H9 (cell line): ENCODE results near the gene NDUFS2. TPM values are rescaled to one million over a fixed set of nuclear protein-coding genes. Genes with fewer than 3 reads are reported as not detected.

Source experiments
- DNase-seq: peaks from one replicate; pipeline ENCODE4 v3.0.0-alpha.2; 2017
- H2AFZ ChIP-seq: one replicate; pipeline ENCODE4 v1.6.1; 2013; ENCODE audit warnings: mild to moderate bottlenecking, low read length, control low read depth, moderate library complexity
- H2AK5ac ChIP-seq: 2 replicates; pipeline ENCODE4 v1.6.1; 2013; ENCODE audit warnings: low read length, control low read depth, mixed read lengths; ENCODE audit not compliant: insufficient read length
- H2BK120ac ChIP-seq: one replicate; pipeline ENCODE4 v1.6.1; 2013; ENCODE audit warnings: low read depth, mild to moderate bottlenecking, low read length, control low read depth, inconsistent platforms; ENCODE audit not compliant: poor library complexity, severe bottlenecking
- H2BK12ac ChIP-seq: 2 replicates; pipeline ENCODE4 v1.6.1; 2013; ENCODE audit warnings: low read length, control low read depth, mixed read lengths, low read depth; ENCODE audit not compliant: insufficient read length
- H2BK15ac ChIP-seq: 2 replicates; pipeline ENCODE4 v1.6.1; 2013; ENCODE audit warnings: low read depth, low read length, control low read depth
- H2BK20ac ChIP-seq: one replicate; pipeline ENCODE4 v1.6.1; 2013; ENCODE audit warnings: low read depth, mild to moderate bottlenecking, low read length, control low read depth, inconsistent platforms; ENCODE audit not compliant: poor library complexity, severe bottlenecking
- H2BK5ac ChIP-seq: 2 replicates; pipeline ENCODE4 v1.6.1; 2013; ENCODE audit warnings: low read length, control low read depth, mixed read lengths; ENCODE audit not compliant: insufficient read length
- H3K14ac ChIP-seq: 2 replicates; pipeline ENCODE4 v1.6.1; 2013; ENCODE audit warnings: low read length, control low read depth; ENCODE audit not compliant: insufficient read depth
- H3K18ac ChIP-seq: 2 replicates; pipeline ENCODE4 v1.6.1; 2013; ENCODE audit warnings: low read depth, mild to moderate bottlenecking, mixed read lengths, low read length, control low read depth; ENCODE audit not compliant: insufficient read length
- H3K23ac ChIP-seq: 2 replicates; pipeline ENCODE4 v1.6.1; 2013; ENCODE audit warnings: low read length, control low read depth, mixed read lengths, low read depth; ENCODE audit not compliant: insufficient read length
- H3K23me2 ChIP-seq: 2 replicates; pipeline ENCODE4 v1.6.1; 2013; ENCODE audit warnings: low read depth, mild to moderate bottlenecking, mixed read lengths, low read length, control low read depth; ENCODE audit not compliant: insufficient read length, poor library complexity, severe bottlenecking
- H3K27ac ChIP-seq: 2 replicates; pipeline ENCODE4 v1.5.1; 2013; ENCODE audit warnings: low read length, control low read depth, mixed read lengths, low read depth; ENCODE audit not compliant: insufficient read length
- H3K27me3 ChIP-seq: 2 replicates; pipeline ENCODE4 v1.6.1; 2013; ENCODE audit warnings: low read length, control low read depth, inconsistent platforms; ENCODE audit not compliant: insufficient read depth
- H3K4ac ChIP-seq: 2 replicates; pipeline ENCODE4 v1.6.1; 2013; ENCODE audit warnings: low read depth, mild to moderate bottlenecking, control low read depth, inconsistent platforms, low read length, moderate library complexity
- H3K4me1 ChIP-seq: 2 replicates; pipeline ENCODE4 v1.6.1; 2013; ENCODE audit warnings: low read length, control low read depth, inconsistent platforms; ENCODE audit not compliant: insufficient read depth
- H3K4me2 ChIP-seq: 2 replicates; pipeline ENCODE4 v1.6.1; 2013; ENCODE audit warnings: low read length, control low read depth, mixed read lengths; ENCODE audit not compliant: insufficient read length, insufficient read depth
- H3K56ac ChIP-seq: 2 replicates; pipeline ENCODE4 v1.6.1; 2013; ENCODE audit warnings: low read depth, mild to moderate bottlenecking, mixed read lengths, low read length, control low read depth; ENCODE audit not compliant: insufficient read length
- H3K79me1 ChIP-seq: 2 replicates; pipeline ENCODE4 v1.6.1; 2013; ENCODE audit warnings: low read depth, mild to moderate bottlenecking, moderate library complexity, low read length, control low read depth, inconsistent platforms; ENCODE audit not compliant: insufficient read depth, poor library complexity, severe bottlenecking
- H3K79me2 ChIP-seq: 2 replicates; pipeline ENCODE4 v1.6.1; 2013; ENCODE audit warnings: low read length, control low read depth, inconsistent platforms; ENCODE audit not compliant: insufficient read depth
- H3K9ac ChIP-seq: 2 replicates; pipeline ENCODE4 v1.6.1; 2013; ENCODE audit warnings: low read length, control low read depth, mixed read lengths; ENCODE audit not compliant: insufficient read length; ENCODE audit errors: extremely low read depth
- H3K9me3 ChIP-seq: one replicate; pipeline ENCODE4 v1.6.1; 2013; ENCODE audit warnings: low read depth, low read length, inconsistent platforms; ENCODE audit not compliant: control insufficient read depth
- H3T11ph ChIP-seq: one replicate; pipeline ENCODE4 v1.6.1; 2013; ENCODE audit warnings: mild to moderate bottlenecking, low read length, control low read depth, inconsistent platforms
- H4K20me1 ChIP-seq: one replicate; pipeline ENCODE4 v1.6.1; 2013; ENCODE audit not compliant: control insufficient read depth, insufficient read length, insufficient read depth
- H4K5ac ChIP-seq: 2 replicates; pipeline ENCODE4 v1.6.1; 2013; ENCODE audit warnings: low read depth, mild to moderate bottlenecking, mixed read lengths, low read length, control low read depth; ENCODE audit not compliant: insufficient read length
- H4K8ac ChIP-seq: replicated peaks from 2 replicates; pipeline ENCODE4 v1.6.1; 2013; ENCODE audit warnings: low read length, control low read depth, mixed read lengths, low read depth; ENCODE audit not compliant: insufficient read length
- H4K91ac ChIP-seq: 2 replicates; pipeline ENCODE4 v1.6.1; 2013; ENCODE audit warnings: low read depth, mild to moderate bottlenecking, moderate library complexity, mixed read lengths, low read length, control low read depth; ENCODE audit not compliant: insufficient read length
- H3K27ac Mint-ChIP-seq, 3 experiments: 2 replicates in 2 of 3; 3 replicates in 1 of 3; pipeline ENCODE4 v1.8.0; 2020 to 2021; ENCODE audit warnings: mixed read lengths in 3 of 3, mild to moderate bottlenecking in 1 of 3, moderate library complexity in 1 of 3
- H3K27me3 Mint-ChIP-seq: 2 replicates; pipeline ENCODE4 v1.8.0; 2021; ENCODE audit warnings: low read depth, mild to moderate bottlenecking, moderate library complexity, mixed read lengths
- H3K36me3 Mint-ChIP-seq, 3 experiments: 2 replicates in 2 of 3; 3 replicates in 1 of 3; pipeline ENCODE4 v1.8.0; 2020 to 2021; ENCODE audit warnings: low read depth in 3 of 3, mixed read lengths in 3 of 3; ENCODE audit not compliant: insufficient read depth in 1 of 3
- H3K4me1 Mint-ChIP-seq, 2 experiments: 2 replicates each; pipeline ENCODE4 v1.8.0; 2020; ENCODE audit warnings: mixed read lengths in 2 of 2
- H3K4me3 Mint-ChIP-seq, 2 experiments: 2 replicates in 1 of 2; 3 replicates in 1 of 2; pipeline ENCODE4 v1.8.0; 2020 to 2021; ENCODE audit warnings: mild to moderate bottlenecking in 2 of 2, mixed read lengths in 2 of 2, moderate library complexity in 1 of 2
- H3K9me3 Mint-ChIP-seq, 2 experiments: 2 replicates in 1 of 2; 3 replicates in 1 of 2; pipeline ENCODE4 v1.8.0; 2020; ENCODE audit warnings: mild to moderate bottlenecking in 2 of 2, mixed read lengths in 2 of 2, moderate library complexity in 1 of 2
- CTCF ChIP-seq: fragments of 200-600 bp; sonication (generic); conservative IDR thresholded peaks from 3 replicates; pipeline ENCODE4 v1.8.0; 2021; ENCODE audit warnings: antibody characterized with exemption, mild to moderate bottlenecking
- WGBS: extraction: QIAGEN DNeasy Blood & Tissue Kit; methylation state at CpG from one replicate; pipeline ENCODE4 v1.1.7; 2013; ENCODE audit warnings: missing lambda C conversion rate, low lambda C conversion rate, mixed read lengths; ENCODE audit not compliant: insufficient read length; ENCODE audit errors: extremely low coverage; 5-methylcytosine and 5-hydroxymethylcytosine counted together
- total RNA-seq: library from RNA; stranded (reverse); gene quantifications from 2 replicates; pipeline ENCODE4 v1.2.1, GENCODE V29; 2021

Gene NDUFS2
- total RNA-seq, 1 experiment from 2014 or later: 84.5 TPM

DNA sequence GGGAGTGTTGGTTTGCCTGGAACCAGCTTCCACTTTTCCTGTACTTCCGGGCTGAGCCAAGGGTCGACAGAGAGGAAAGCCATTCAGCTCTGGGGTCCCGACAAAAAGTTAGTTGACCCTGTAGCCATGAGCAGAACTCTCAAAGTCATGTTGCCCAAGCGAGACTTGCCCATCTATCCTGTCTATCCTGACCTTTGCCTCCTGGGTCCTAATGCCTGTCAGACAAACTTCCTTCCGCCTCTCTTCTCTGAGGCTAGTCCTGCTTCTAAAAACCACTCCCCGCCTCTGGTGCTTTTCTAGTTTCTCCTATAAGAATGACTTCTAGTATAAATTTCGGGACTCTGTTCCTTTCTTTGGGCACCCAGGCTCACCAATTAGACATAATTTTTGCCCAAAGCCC is 48.7 kb downstream of the NDUFS2 start:
- Mint-ChIP-seq H3K27me3 (peaks cover 16% of the 10 kb centered on the region), H3K9me3 (peaks cover 7 to 8% of the 10 kb centered on the region in 2 experiments; a peak in 4 of 5 replicates), H3K4me3 (no peak overlapping the region), H3K4me1 (peaks cover 0 to 5% of the 10 kb centered on the region in 2 experiments; a peak in 3 of 4 replicates), H3K27ac (no peak overlapping the region), H3K36me3 (peaks cover 0 to 5% (median 4%) of the 10 kb centered on the region in 3 experiments; a peak in 2 of 7 replicates)
- Histone ChIP-seq H3K4me2 (no peak overlapping the region), H3K9ac (no peak overlapping the region), H3K23me2 (no peaks in the 10 kb centered on the region), H3K27me3 (no peaks in the 10 kb centered on the region), H2BK20ac (no peak overlapping the region), H3K79me1 (no peaks in the 10 kb centered on the region), H4K91ac (no peak overlapping the region), H2AK5ac (no peak overlapping the region), H2BK12ac (no peak overlapping the region), H3K56ac (no peak overlapping the region), H3K18ac (no peak overlapping the region), H3K79me2 (no peaks in the 10 kb centered on the region), H3K23ac (no peak overlapping the region), H3K27ac (no peak overlapping the region), H2BK120ac (no peak overlapping the region), H3T11ph (no peak overlapping the region), H2BK5ac (no peak overlapping the region), H4K20me1 (no peaks in the 10 kb centered on the region), H3K4me1 (no peaks in the 10 kb centered on the region), H3K9me3 (no peaks in the 10 kb centered on the region), H3K14ac (no peak overlapping the region), H3K4ac (no peak overlapping the region), H4K8ac (no peak overlapping the region), H2AFZ (no peak overlapping the region), H2BK15ac (no peak overlapping the region), H4K5ac (no peak overlapping the region)
- no CpG with 5 or more reads among the region's 7 CpGs for WGBS
- DNase-seq: no peak
- TF ChIP-seq CTCF: no peak
